Ovary (tissue), 9 donors: Measurements from ENCODE around the gene CALHM6. TPM values are rescaled to one million over a fixed set of nuclear protein-coding genes. Genes with fewer than 3 reads are reported as not detected.

Experiments used
- DNase-seq, 5 donors: peaks; one replicate each; pipeline ENCODE4 v3.0.0-alpha.2; 2019 to 2020
- H3K27ac ChIP-seq, 2 donors: fragments of 200-600 bp; one replicate each; pipeline versions ENCODE4 v1.5.1 to v1.8.0; 2019 to 2022
- H3K27me3 ChIP-seq: fragments of 200-600 bp; one replicate; pipeline ENCODE4 v1.8.0; 2022
- H3K36me3 ChIP-seq: fragments of 200-600 bp; sonication (generic); one replicate; pipeline ENCODE4 v1.5.1; 2019
- H3K4me1 ChIP-seq: one replicate; pipeline ENCODE4 v1.8.1; 2013; ENCODE audit warnings: mild to moderate bottlenecking, moderate library complexity; ENCODE audit not compliant: insufficient read depth
- H3K4me3 ChIP-seq: fragments of 200-600 bp; sonication (generic); one replicate; pipeline ENCODE4 v1.5.1; 2017
- H3K9me3 ChIP-seq, 2 donors: fragments of 200-600 bp in 1 of 2; sonication (generic) in 1 of 2; one replicate each; pipeline versions ENCODE4 v1.5.1 to v1.8.1; 2013 to 2019; ENCODE audit warnings: mild to moderate bottlenecking in 1 of 2, moderate library complexity in 1 of 2
- CTCF ChIP-seq, 3 donors: fragments of 450-650 bp in 2 of 3; fragments of 200-600 bp in 1 of 3; IDR thresholded peaks; one replicate each; pipeline versions ENCODE4 v1.5.1 to v1.8.0; 2016 to 2022; ENCODE audit warnings: antibody characterized with exemption in 3 of 3, mild to moderate bottlenecking in 1 of 3
- EP300 ChIP-seq: sonication (generic); formaldehyde crosslinking; IDR thresholded peaks from one replicate; pipeline ENCODE4 v1.6.1; 2017; ENCODE audit warnings: antibody characterized with exemption
- POLR2A ChIP-seq: fragments of 450-650 bp; IDR thresholded peaks from one replicate; pipeline ENCODE4 v1.6.1; 2017; ENCODE audit warnings: antibody characterized with exemption, mild to moderate bottlenecking, moderate library complexity
- WGBS, 3 donors: extraction: QIAGEN DNeasy Blood & Tissue Kit in 1 of 3; methylation state at CpG; one replicate each; pipeline versions ENCODE4 v1.1.5 to v1.1.7; 2013 to 2017; 5-methylcytosine and 5-hydroxymethylcytosine counted together
- intact Hi-C, 4 donors: fragments of 100-400 bp; cut with DNase I; formaldehyde crosslinking; loops; one replicate each; pipeline versions ENCODE4 v1.11.0 to v1.15.1; 2022 to 2023
- polyA plus RNA-seq, 2 donors: library from polyadenylated mRNA; stranded (reverse); fragments of 200-250 nt in 1 of 2; fragments of 350-450 nt in 1 of 2; fragmentation: Illumina TruSeq in 1 of 2; extraction: RNeasy Lipid Tissue Mini Kit (QIAGEN cat#74804) in 1 of 2; gene quantifications; one replicate each; pipeline ENCODE4 v1.2.3, GENCODE V29; 2013 to 2014
- total RNA-seq, 7 donors: library from RNA; depleted of rRNA in 2 of 7; stranded (reverse); fragments of >200 nt in 2 of 7; fragmentation: NEBNext Ultra II Directional in 3 of 7; extraction: Animal tissue kit (Norgen Biotek cat#: 25700) in 3 of 7; gene quantifications; one replicate each; pipeline versions ENCODE4 v1.1.0 to v1.2.4, GENCODE V29; 2016 to 2023
- donor health status: DM: no; HTN: no; CAD: no; lungs with moderate emphysema.
- donor health status: DM: no; HTN: no; CAD: no.
- donor health status: Bipolar disorder and iron deficiency.
- donor health status: DM: yes; HTN: yes; CAD: no.
- donor health status: DM: no; HTN: no; CAD: no.
- donor health status: DM: yes; HTN: yes; CAD: no.

Gene CALHM6
- total and polyA plus RNA-seq, 9 donors = 1.6 to 14.0 (median 3.0) TPM

GRCh38 chr6:116468293-116468692, 7.1 kb downstream of the CALHM6 start:
- no peaks in the 10 kb centered on the region for H3K27me3 ChIP-seq
- H3K9me3 ChIP-seq = no peaks in the 10 kb centered on the region
- TF ChIP-seq EP300 (no peak), CTCF (IDR thresholded peaks at IDR 0.05) (no peak), POLR2A (no peak)
- no peak overlapping the region for H3K4me3 ChIP-seq
- no peak for DNase-seq
- no peak overlapping the region for H3K27ac ChIP-seq
- H3K36me3 ChIP-seq = no peaks in the 10 kb centered on the region
- peaks cover 3% of the 10 kb centered on the region for H3K4me1 ChIP-seq
- intact Hi-C loops = no loop called here
- WGBS, 3 donors = 22 to 45% (median 36%) methylated on average over 1 of the region's 1 CpG

- Histone ChIP-seq H3K4me1 (no peaks in the 10 kb centered on the region), H3K4me3 (no peak overlapping the region), H3K36me3 (no peaks in the 10 kb centered on the region), H3K27ac (no peak overlapping the region), H3K27me3 (no peaks in the 10 kb centered on the region), H3K9me3 (no peaks in the 10 kb centered on the region)
- TF ChIP-seq EP300 = no peak
- no peak for TF ChIP-seq POLR2A
- no peak for TF ChIP-seq CTCF (IDR thresholded peaks at IDR 0.05)
- WGBS, 3 donors = 93 to 100% (median 98%) methylated on average over 1 of the region's 1 CpG
- intact Hi-C loops = no loop called here
- DNase-seq = no peak
These were observed 10.4 kb downstream of the CALHM6 start for GRCh38 chr6:116471531-116471930.

- H3K27ac ChIP-seq = no peak overlapping the region
- no peak for DNase-seq
- H3K9me3 ChIP-seq = no peaks in the 10 kb centered on the region
- no peak for TF ChIP-seq POLR2A
- no peak for TF ChIP-seq CTCF (IDR thresholded peaks at IDR 0.05)
- TF ChIP-seq EP300 = no peak
- no peaks in the 10 kb centered on the region for H3K4me1 ChIP-seq
- 72 to 82% (median 76%) methylated on average over 3 of the region's 3 CpGs for WGBS, 3 donors
- intact Hi-C loops = no loop called here
- no peak overlapping the region for H3K4me3 ChIP-seq
- H3K36me3 ChIP-seq = no peaks in the 10 kb centered on the region
- H3K27me3 ChIP-seq = no peaks in the 10 kb centered on the region
These were observed 11.5 kb downstream of the CALHM6 start for GRCh38 chr6:116472706-116473105.

- 61 to 69% (median 63%) methylated on average over 1 of the region's 1 CpG for WGBS, 3 donors
- no peaks in the 10 kb centered on the region for H3K9me3 ChIP-seq
- no peaks in the 10 kb centered on the region for H3K4me1 ChIP-seq
- intact Hi-C loops = no loop called here
- no peak overlapping the region for H3K4me3 ChIP-seq
- no peaks in the 10 kb centered on the region for H3K36me3 ChIP-seq
- H3K27ac ChIP-seq = no peak overlapping the region
- no peak for DNase-seq
- no peaks in the 10 kb centered on the region for H3K27me3 ChIP-seq
- TF ChIP-seq CTCF (IDR thresholded peaks at IDR 0.05) (no peak), EP300 (no peak), POLR2A (no peak)
These were observed 14.0 kb downstream of the CALHM6 start for GRCh38 chr6:116475141-116475540.
